Stimulated activated CD4-positive, alpha-beta T cell treated with anti-CD3 and anti-CD28 coated beads, TNF-alpha, amount 100 ng/mL, for 48 hours (primary cell): ENCODE data around the gene IFT52.
A peak's percentile ranks its signal among the peaks of the same experiment; 100 is the strongest.
"Not testable (repeated sequence)": the region's sequence is repeated elsewhere in the genome, so short reads cannot be mapped to it uniquely, and the experiment has no call there.

Experiments
- DNase-seq, 3 donors: peaks; one replicate each; pipeline ENCODE4 v3.0.0-alpha.2; 2020; ENCODE audit warnings: low read depth in 3 of 3

The IFT52 gene

GRCh38 chr20:43568706-43569105 lies 22.0 kb upstream of the IFT52 start:
- no peak for DNase-seq

DNA sequence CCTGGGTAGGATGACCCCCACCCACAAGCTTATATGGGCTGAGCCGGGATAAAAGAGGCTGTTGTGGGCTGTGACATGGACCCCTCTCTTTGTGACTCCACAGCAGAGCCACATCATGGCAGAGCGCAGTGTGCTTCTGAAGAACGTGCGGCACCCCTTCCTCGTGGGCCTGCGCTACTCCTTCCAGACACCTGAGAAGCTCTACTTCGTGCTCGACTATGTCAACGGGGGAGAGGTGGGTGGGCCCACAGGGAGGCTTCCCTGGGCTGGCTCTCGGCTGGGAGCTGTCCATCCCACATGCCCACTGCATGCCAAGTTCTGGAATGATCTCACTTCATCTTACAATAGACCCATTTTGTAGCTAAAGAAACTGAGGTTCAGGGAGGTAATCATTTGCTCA lies 21.5 kb upstream of the IFT52 start:
- DNase-seq: no peak

DNA sequence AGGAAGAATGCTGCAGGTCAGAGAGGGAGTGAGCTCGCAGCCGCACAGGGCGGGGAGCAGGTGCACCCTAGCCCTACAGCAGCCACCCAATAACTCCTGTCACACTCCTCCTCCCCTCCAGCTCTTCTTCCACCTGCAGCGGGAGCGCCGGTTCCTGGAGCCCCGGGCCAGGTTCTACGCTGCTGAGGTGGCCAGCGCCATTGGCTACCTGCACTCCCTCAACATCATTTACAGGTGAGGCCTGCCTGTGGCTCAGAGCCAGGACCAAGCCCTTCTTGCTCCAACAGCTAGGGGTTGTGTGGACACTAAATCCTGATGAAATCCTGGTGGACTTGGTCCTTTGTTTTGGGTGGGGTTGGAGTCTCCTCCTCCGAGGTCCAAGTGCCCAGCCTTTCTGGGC lies 20.2 kb upstream of the IFT52 start:
- DNase-seq: no peak

DNA sequence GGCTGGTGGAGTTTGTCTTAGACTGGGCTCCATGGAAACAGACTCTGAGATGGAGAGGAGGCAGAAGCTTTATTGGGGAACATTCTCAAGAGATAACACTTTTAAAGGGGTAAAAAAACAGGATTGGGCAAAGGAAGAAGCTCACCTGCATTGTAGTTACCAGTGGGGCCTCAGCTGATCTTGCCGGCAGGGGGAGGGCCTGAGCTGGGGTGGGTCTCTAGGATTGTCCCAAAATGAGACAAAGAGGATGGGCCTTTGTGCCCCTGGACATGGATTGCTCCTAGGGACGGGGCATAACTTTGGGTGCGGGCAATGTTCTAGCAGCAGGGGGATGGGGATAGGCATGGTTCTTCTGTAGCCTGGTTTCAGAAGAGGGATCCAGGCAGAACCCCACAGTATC lies 19.4 kb upstream of the IFT52 start:
- no peak for DNase-seq

DNA sequence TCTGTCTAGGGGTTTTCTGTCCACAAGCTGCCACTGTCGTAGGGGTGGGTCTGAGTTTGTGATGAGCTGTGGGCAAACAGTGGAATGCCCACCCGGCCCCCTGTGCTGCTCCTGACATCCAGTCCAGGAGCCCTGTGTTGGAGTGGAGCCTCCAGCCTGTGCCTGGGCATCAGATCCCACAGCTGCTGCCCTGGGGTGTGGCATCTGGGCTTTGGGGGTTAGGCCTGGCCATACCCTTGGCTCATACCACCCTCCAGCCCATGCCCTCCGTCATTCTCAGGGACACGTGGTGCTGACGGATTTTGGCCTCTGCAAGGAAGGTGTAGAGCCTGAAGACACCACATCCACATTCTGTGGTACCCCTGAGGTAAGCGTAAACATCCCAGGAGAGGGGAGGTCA lies 19.0 kb upstream of the IFT52 start:
- no peak for DNase-seq

DNA sequence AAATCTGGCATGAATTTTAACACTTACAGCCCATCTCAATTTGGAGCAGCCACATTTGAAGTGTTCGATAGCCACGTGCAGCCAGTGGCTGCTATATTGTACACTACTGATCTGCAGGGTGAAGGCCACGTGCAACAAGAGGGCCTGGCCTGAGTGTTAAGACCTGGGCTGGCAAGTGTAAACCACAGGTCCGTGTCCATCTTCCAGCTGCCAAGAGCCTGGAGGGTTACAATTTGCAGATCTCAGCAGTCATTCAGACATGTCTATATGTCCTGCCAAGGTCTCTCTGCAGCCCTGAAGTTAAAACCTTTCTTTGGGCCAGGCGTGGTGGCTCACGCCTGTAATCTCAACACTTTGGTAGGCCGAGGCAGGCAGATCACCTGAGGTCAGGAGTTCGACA lies 17.8 kb upstream of the IFT52 start:
- DNase-seq: no peak

DNA sequence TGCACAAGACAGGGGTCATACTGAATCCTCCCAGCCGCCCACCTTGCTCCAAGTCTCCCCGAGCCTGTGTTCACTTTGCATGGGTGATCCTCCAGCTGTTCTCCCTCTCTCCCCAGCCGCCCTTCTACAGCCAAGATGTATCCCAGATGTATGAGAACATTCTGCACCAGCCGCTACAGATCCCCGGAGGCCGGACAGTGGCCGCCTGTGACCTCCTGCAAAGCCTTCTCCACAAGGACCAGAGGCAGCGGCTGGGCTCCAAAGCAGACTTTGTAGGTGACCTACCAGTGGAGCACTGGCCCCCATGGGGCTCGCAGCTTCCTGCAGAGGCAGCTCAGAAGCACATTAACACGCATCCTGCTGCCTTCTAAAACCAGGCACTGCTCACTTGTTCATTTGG lies 14.6 kb upstream of the IFT52 start:
- no peak for DNase-seq

- DNase-seq: no peak
Measured at GRCh38 chr20:43579861-43580793, 10.6 kb upstream of the IFT52 start.

DNA sequence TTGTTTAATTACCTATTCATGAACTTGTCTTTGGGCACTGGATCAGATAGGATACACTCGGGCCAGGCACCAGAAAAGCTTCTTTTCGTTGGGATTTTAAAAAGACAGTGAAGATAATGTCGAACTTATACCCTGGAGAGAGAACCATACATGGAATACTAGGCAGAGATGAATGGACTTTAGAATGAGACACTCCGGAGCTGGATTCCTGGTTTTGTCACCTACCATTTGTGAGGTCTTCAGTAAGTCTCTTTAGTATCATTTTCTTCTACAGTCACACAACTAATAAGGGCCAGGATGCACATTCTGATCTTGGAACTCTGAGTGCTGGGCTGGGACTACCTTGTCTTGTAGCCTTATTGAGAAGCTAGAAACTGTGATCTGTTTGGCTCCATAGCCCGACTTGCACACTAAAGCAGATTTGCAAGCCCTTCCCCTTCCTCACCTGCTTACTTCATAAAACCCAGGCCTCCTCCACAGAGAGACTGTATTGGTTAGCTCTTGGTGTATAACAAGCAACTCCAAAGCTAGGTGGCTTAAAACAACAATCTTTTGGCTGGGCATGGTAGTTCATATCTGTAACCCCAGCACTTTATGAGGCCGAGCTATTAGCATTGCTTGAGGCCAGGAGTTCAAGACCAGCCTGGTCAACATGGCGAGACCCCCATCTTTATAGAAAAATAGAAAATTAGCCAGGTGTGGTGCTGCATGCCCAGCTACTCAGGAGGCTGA lies 7.4 kb upstream of the IFT52 start:
- DNase-seq: no peak

DNA sequence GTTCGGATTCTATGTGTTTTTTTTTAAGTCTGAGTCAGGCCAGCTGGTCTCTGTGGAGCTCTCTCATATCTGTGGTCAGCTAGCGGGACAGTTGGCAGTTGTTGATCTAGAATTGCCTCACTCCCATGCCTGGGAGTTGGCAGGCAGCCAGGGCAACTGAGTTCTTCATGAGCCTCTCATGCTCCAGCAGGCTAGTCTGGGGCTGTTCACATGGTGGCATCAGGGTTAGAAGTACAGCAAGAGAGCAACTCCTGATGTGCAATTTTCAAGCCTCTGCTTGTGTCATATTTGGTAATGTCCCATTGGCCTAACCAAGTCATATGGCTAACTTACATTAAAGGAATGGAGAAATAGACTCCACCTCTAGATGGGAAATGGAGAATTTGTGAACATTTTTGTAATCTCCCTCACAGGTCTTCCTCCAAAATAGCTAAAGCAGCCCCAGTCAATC lies 6.7 kb upstream of the IFT52 start:
- DNase-seq: no peak

DNA sequence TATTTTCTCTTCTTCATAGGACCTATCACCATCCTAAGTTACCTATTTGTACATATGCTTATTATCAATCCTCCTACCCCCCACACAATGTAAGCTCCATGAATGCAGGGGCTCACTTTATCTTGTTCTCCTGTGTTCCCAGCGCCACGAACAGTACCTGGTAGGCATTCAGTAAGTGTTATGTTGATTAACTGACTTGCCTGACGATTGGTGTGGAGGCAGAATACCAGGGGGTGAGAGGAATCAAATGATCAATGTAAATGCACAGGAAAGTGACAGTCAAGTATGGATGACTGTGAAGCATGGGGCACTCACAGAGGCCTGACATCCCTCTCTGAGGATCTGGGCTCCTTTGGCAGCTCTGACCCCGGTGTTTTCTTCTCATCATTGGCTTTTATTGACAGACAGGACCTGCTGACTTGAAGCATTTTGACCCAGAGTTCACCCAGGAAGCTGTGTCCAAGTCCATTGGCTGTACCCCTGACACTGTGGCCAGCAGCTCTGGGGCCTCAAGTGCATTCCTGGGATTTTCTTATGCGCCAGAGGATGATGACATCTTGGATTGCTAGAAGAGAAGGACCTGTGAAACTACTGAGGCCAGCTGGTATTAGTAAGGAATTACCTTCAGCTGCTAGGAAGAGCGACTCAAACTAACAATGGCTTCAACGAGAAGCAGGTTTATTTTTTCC lies 6.1 kb upstream of the IFT52 start:
- DNase-seq: no peak

GRCh38 chr20:43586641-43587040 lies 4.1 kb upstream of the IFT52 start:
- DNase-seq: no peak

DNA sequence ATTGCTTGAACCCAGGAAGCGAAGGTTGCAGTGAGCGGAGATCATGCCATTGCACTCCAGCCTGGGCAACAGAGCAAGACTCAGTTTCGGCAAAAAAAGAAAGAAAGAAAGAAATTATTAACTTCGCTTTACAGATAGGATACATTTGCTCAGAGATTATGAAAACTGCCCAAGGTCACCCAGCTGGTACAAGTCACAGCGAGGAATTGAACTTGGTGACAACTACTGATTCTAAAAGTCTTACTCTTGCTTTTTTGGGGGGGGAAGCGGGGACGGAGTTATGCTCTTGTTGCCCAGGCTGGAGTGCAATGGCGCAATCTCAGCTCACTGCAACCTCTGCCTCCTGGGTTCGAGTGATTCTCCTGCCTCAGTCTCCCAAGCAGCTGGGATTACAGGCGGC lies 2.2 kb upstream of the IFT52 start:
- not testable (repeated sequence) for DNase-seq

GRCh38 chr20:43590036-43590391 lies 723 bp upstream of the IFT52 start:
- peak in 1 of 3 donors; percentile 14 for DNase-seq

DNA sequence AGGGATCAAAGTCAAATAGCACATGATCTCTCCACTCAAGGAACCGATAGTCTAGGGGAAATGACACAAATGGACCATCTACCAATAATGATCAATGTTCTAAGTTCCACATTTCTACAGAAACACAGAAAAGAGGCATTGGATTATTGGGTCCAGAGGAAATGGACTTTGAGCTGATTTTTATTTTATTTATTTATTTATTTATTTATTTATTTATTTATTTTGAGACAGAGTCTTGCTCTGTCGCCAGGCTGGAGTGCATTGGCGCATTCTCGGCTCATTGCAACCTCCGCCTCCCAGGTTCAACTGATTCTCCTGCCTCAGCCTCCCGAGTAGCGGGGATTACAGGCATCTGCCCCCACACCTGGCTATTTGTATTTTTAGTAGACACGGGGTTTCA lies 11.2 kb downstream of the IFT52 start:
- not testable (repeated sequence) for DNase-seq

DNA sequence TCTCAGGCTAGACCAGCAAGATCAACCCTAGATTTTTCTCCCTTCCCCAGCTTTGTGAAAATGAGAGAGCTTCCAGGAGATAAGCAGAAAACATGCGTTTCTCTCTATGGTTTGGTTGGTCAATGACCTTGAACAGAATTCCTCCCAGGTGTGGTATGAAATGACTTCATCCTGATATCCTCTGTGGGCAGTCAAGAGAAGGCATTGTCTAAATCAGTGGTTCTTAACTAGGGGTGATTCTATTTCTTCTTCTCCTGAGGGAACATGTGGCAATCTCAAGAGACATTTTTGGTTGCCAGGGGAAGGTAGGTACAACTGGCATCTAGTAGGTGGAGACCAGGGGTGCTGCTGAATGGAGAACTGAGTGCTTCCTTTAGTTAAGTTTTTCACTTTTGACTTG lies 12.4 kb downstream of the IFT52 start:
- no peak for DNase-seq

- DNase-seq: no peak
Measured at GRCh38 chr20:43605715-43606114, 15.0 kb downstream of the IFT52 start.

DNA sequence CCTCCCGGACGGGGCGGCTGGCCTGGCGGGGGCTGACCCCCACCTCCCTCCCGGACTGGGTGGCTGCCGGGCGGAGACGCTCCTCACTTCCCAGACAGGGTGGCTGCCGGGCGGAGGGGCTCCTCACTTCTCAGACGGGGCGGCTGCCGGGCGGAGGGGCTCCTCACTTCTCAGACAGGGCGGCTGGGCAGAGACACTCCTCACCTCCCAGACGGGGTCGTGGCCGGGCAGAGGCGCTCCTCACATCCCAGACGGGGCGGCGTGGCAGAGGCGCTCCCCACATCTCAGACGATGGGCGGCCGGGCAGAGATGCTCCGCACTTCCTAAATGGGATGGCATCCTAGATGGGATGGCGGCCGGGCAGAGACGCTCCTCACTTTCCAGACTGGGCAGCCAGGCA lies 16.5 kb downstream of the IFT52 start:
- not testable (repeated sequence) for DNase-seq

DNA sequence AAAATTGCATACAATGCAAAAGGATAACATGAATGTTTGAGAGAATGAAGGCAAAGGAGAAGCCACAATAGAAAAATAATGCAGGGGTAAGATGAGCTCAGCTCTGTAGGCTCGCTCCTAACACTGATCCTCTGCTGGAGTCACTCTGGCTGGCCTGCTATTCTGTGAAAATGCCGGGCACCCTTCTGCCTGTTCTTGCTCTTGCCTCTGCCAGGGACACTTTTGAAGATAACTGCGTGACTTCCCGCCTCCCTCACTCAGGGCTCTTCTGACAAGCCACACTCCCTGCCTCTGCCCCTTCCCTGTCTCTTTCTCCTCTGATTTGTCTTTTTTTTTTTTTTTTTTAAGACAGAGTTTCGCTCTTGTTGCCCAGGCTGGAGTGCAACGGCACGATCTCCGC lies 40.9 kb downstream of the IFT52 start:
- DNase-seq: no peak

GRCh38 chr20:43636429-43636828 lies 45.7 kb downstream of the IFT52 start:
- DNase-seq: no peak

GRCh38 chr20:43642548-43642947 lies 51.8 kb downstream of the IFT52 start:
- no peak for DNase-seq

GRCh38 chr20:43650997-43651525 lies 60.3 kb downstream of the IFT52 start:
- no peak for DNase-seq
